Endometrium (tissue), 2 donors: ENCODE results near the gene PAFAH1B2.
A peak's percentile ranks its signal among the peaks of the same experiment; 100 is the strongest.

Experiments used
- FAIRE-seq: peaks from 2 replicates; lab custom pipeline; 2012; peaks lifted over from hg19 to GRCh38; lab: Jason Lieb, UNC
- donor health status: control.
- donor health status: control.

The PAFAH1B2 gene

GRCh38 chr11:117188620-117189081 is 44.6 kb downstream of the PAFAH1B2 start:
- no peak for FAIRE-seq

- no peak for FAIRE-seq
Observed at GRCh38 chr11:117189191-117189940, 45.3 kb downstream of the PAFAH1B2 start.

- FAIRE-seq, result no peak
Observed at GRCh38 chr11:117189941-117190544, 46.0 kb downstream of the PAFAH1B2 start.

GRCh38 chr11:117191680-117192400 is 47.8 kb downstream of the PAFAH1B2 start:
- FAIRE-seq, result no peak

- FAIRE-seq, result no peak
Observed at GRCh38 chr11:117192401-117192875, 48.4 kb downstream of the PAFAH1B2 start.

GRCh38 chr11:117193130-117194020 is 49.3 kb downstream of the PAFAH1B2 start:
- FAIRE-seq, result no peak

GRCh38 chr11:117194267-117194666 is 50.2 kb downstream of the PAFAH1B2 start:
- FAIRE-seq, result no peak

- no peak for FAIRE-seq
Observed at GRCh38 chr11:117195258-117195657, 51.2 kb downstream of the PAFAH1B2 start.

GRCh38 chr11:117195761-117196160 is 51.7 kb downstream of the PAFAH1B2 start:
- FAIRE-seq, result no peak

GRCh38 chr11:117197006-117197405 is 52.9 kb downstream of the PAFAH1B2 start:
- FAIRE-seq, result no peak

GRCh38 chr11:117197516-117198456 is 53.7 kb downstream of the PAFAH1B2 start:
- no peak for FAIRE-seq

- FAIRE-seq, result no peak
Observed at GRCh38 chr11:117198613-117199012, 54.5 kb downstream of the PAFAH1B2 start.

GRCh38 chr11:117199053-117199915 is 55.2 kb downstream of the PAFAH1B2 start, which contains the start of gene TAGLN:
TSS of gene TAGLN (plus strand) at chr11:117199370. CDS start at chr11:117203014, 3,644 bp downstream.
- peak; percentile 29 for FAIRE-seq

- no peak for FAIRE-seq
Observed at GRCh38 chr11:117199916-117200812, 56.1 kb downstream of the PAFAH1B2 start.

- no peak for FAIRE-seq
Observed at GRCh38 chr11:117200813-117201657, 56.9 kb downstream of the PAFAH1B2 start.

- no peak for FAIRE-seq
Observed at GRCh38 chr11:117201658-117202305, 57.7 kb downstream of the PAFAH1B2 start.
